ENCODE data around the gene SLC10A2.
"Not testable (repeated sequence)": the region's sequence is repeated elsewhere in the genome, so short reads cannot be mapped to it uniquely, and the experiment has no call there.

Gene SLC10A2

GRCh38 chr13:103066079-103066780 lies at the start of gene SLC10A2:
TSS of gene SLC10A2 (minus strand) at chr13:103066417. CDS start at chr13:103066249, 168 bp downstream.
- no peak for DNase-seq (ENCODE audit: low spot score)

- no peak for DNase-seq (ENCODE audit: low spot score)
These were observed 41.4 kb upstream of the SLC10A2 start for GRCh38 chr13:103107580-103107979.

GRCh38 chr13:103104340-103104739 lies 38.1 kb upstream of the SLC10A2 start:
- no peak for DNase-seq (ENCODE audit: low spot score)

GRCh38 chr13:103103456-103103855 lies 37.2 kb upstream of the SLC10A2 start:
- DNase-seq (ENCODE audit: low spot score): not testable (repeated sequence)

- no peak for DNase-seq (ENCODE audit: low spot score)
These were observed 36.3 kb upstream of the SLC10A2 start for GRCh38 chr13:103102482-103102881.

GRCh38 chr13:103101901-103102300 lies 35.7 kb upstream of the SLC10A2 start:
- DNase-seq (ENCODE audit: low spot score): no peak

- DNase-seq (ENCODE audit: low spot score): no peak
These were observed 35.3 kb upstream of the SLC10A2 start for GRCh38 chr13:103101500-103101899.

GRCh38 chr13:103100830-103101229 lies 34.6 kb upstream of the SLC10A2 start:
- no peak for DNase-seq (ENCODE audit: low spot score)

- DNase-seq (ENCODE audit: low spot score): no peak
These were observed 33.6 kb upstream of the SLC10A2 start for GRCh38 chr13:103099722-103100293.

GRCh38 chr13:103098535-103098934 lies 32.3 kb upstream of the SLC10A2 start:
- DNase-seq (ENCODE audit: low spot score): no peak

- no peak for DNase-seq (ENCODE audit: low spot score)
These were observed 31.2 kb upstream of the SLC10A2 start for GRCh38 chr13:103097366-103097928.

GRCh38 chr13:103093649-103094048 lies 27.4 kb upstream of the SLC10A2 start:
- not testable (repeated sequence) for DNase-seq (ENCODE audit: low spot score)

GRCh38 chr13:103087275-103087674 lies 21.1 kb upstream of the SLC10A2 start:
- no peak for DNase-seq (ENCODE audit: low spot score)

GRCh38 chr13:103081435-103081834 lies 15.2 kb upstream of the SLC10A2 start:
- DNase-seq (ENCODE audit: low spot score): no peak

GRCh38 chr13:103078158-103078557 lies 11.9 kb upstream of the SLC10A2 start:
- no peak for DNase-seq (ENCODE audit: low spot score)

GRCh38 chr13:103068836-103069235 lies 2.6 kb upstream of the SLC10A2 start:
- DNase-seq (ENCODE audit: low spot score): no peak

- no peak for DNase-seq (ENCODE audit: low spot score)
These were observed 1.7 kb upstream of the SLC10A2 start for GRCh38 chr13:103067751-103068555.

GRCh38 chr13:103066781-103067345 lies 646 bp upstream of the SLC10A2 start:
- no peak for DNase-seq (ENCODE audit: low spot score)

GRCh38 chr13:103063376-103063775 lies 2.8 kb downstream of the SLC10A2 start:
- no peak for DNase-seq (ENCODE audit: low spot score)

GRCh38 chr13:103062079-103062478 lies 4.1 kb downstream of the SLC10A2 start:
- no peak for DNase-seq (ENCODE audit: low spot score)

- no peak for DNase-seq (ENCODE audit: low spot score)
These were observed 10.2 kb downstream of the SLC10A2 start for GRCh38 chr13:103056008-103056407.

- DNase-seq (ENCODE audit: low spot score): no peak
These were observed 11.1 kb downstream of the SLC10A2 start for GRCh38 chr13:103055166-103055565.
